ENCODE data around the gene PPP1R12B.
"Not testable (repeated sequence)": the region's sequence is repeated elsewhere in the genome, so short reads cannot be mapped to it uniquely, and the experiment has no call there.

Gene PPP1R12B

GRCh38 chr1:202630096-202630495, 281.6 kb downstream of the PPP1R12B start:
- DNase-seq (ENCODE audit: low spot score): not testable (repeated sequence)

GRCh38 chr1:202630541-202630940, 282.0 kb downstream of the PPP1R12B start:
- no peak for DNase-seq (ENCODE audit: low spot score)

- DNase-seq (ENCODE audit: low spot score): no peak
Observed at GRCh38 chr1:202631076-202631923, 282.8 kb downstream of the PPP1R12B start.

- no peak for DNase-seq (ENCODE audit: low spot score)
Observed at GRCh38 chr1:202632241-202632640, 283.7 kb downstream of the PPP1R12B start.

- DNase-seq (ENCODE audit: low spot score): not testable (repeated sequence)
Observed at GRCh38 chr1:202636171-202636570, 287.7 kb downstream of the PPP1R12B start.

GRCh38 chr1:202637321-202638018, 289.0 kb downstream of the PPP1R12B start:
- not testable (repeated sequence) for DNase-seq (ENCODE audit: low spot score)

- DNase-seq (ENCODE audit: low spot score): no peak
Observed at GRCh38 chr1:202638019-202638700, 289.7 kb downstream of the PPP1R12B start.

GRCh38 chr1:202638701-202639305, 290.3 kb downstream of the PPP1R12B start:
- not testable (repeated sequence) for DNase-seq (ENCODE audit: low spot score)

GRCh38 chr1:202639500-202639899, 291.0 kb downstream of the PPP1R12B start:
- no peak for DNase-seq (ENCODE audit: low spot score)

GRCh38 chr1:202642212-202642611, 293.7 kb downstream of the PPP1R12B start:
- DNase-seq (ENCODE audit: low spot score): no peak

All from SW480 (cell line).